ENCODE results near the gene GLS2. TPM values are rescaled to one million over a fixed set of nuclear protein-coding genes. Genes with fewer than 3 reads are reported as not detected.
"Not testable (repeated sequence)": the region's sequence is repeated elsewhere in the genome, so short reads cannot be mapped to it uniquely, and the experiment has no call there.

Gene GLS2
- total and polyA plus RNA-seq, 4 donors = 3.1 to 10.8 (median 10.0) TPM

DNA sequence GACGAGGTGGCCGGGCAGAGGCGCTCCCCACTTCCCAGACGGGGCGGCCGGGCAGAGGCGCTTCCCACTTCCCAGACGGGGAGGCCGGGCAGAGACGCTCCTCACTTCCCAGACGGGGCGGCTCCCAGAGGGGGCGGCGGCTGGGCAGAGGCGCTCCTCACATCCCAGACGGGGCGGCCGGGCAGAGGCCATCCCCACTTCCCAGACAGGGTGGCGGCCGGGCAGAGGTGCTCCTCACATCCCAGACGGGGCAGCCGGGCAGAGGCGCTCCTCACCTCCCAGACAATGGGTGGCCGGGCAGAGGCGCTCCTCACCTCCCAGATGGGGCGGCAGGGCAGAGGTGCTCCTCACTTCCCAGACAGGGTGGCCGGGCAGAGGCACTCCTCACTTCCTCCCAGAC is 6.5 kb upstream of the GLS2 start:
- H3K27me3 ChIP-seq (ENCODE audit: control insufficient read depth, insufficient read depth, low read length); H3K4me3 ChIP-seq (ENCODE audit: low read depth, low read length); H3K36me3 ChIP-seq (ENCODE audit: control insufficient read depth, insufficient read depth, low read length); DNase-seq (ENCODE audit: low read depth in 4 of 6, low spot score in 6 of 6); H3K9me3 ChIP-seq (ENCODE audit: control insufficient read depth, insufficient read depth, low read length); H3K27ac ChIP-seq (ENCODE audit: low read depth, low read length); H3K4me1 ChIP-seq (ENCODE audit: control insufficient read depth, insufficient read depth, low read length): not testable (repeated sequence)
- WGBS (ENCODE audit: insufficient coverage) = 96% methylated on average over 24 of the region's 27 CpGs

DNA sequence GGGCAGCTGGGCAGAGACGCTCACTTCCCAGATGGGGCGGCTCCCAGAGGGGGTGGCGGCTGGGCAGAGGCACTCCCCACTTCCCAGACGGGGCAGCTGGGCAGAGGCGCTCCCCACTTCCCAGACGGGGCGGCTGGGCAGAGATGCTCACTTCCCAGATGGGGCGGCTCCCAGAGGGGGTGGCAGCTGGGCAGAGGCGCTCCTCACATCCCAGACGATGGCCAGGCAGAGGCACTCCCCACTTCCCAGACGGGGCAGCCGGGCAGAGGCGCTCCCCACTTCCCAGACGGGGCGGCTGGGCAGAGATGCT is 6.1 kb upstream of the GLS2 start:
- not testable (repeated sequence) for H3K27ac ChIP-seq (ENCODE audit: low read depth, low read length); H3K27me3 ChIP-seq (ENCODE audit: control insufficient read depth, insufficient read depth, low read length); H3K4me1 ChIP-seq (ENCODE audit: control insufficient read depth, insufficient read depth, low read length); H3K9me3 ChIP-seq (ENCODE audit: control insufficient read depth, insufficient read depth, low read length); H3K4me3 ChIP-seq (ENCODE audit: low read depth, low read length); H3K36me3 ChIP-seq (ENCODE audit: control insufficient read depth, insufficient read depth, low read length); DNase-seq (ENCODE audit: low read depth in 4 of 6, low spot score in 6 of 6)
- 95% methylated on average over 14 of the region's 15 CpGs for WGBS (ENCODE audit: insufficient coverage)

DNA sequence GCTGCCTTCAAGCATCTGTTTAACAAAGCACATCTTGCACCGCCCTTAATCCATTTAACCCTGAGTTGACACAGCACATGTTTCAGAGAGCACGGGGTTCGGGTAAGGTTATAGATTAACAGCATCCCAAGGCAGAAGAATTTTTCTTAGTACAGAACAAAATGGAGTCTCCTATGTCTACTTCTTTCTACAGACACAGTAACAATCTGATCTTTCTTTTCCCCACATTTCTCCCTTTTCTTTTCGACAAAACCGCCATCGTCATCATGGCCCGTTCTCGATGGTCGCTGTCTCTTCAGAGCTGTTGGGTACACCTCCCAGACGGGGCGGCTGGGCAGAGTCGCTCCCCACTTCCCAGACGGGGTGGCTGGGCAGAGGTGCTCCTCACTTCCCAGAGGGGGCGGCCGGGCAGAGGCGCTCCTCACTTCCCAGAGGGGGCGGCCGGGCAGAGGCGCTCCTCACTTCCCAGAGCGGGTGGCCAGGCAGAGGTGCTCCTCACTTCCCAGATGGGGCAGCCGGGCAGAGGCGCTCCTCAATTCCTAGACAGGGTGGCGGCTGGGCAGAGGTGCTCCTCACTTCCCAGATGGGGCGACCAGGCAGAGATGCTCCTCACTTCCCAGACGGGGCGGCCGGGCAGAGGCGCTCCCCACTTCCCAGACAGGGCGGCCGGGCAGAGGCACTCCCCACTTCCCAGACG is 5.6 kb upstream of the GLS2 start:
- H3K36me3 ChIP-seq (ENCODE audit: control insufficient read depth, insufficient read depth, low read length); H3K4me1 ChIP-seq (ENCODE audit: control insufficient read depth, insufficient read depth, low read length); DNase-seq (ENCODE audit: low read depth in 4 of 6, low spot score in 6 of 6); H3K9me3 ChIP-seq (ENCODE audit: control insufficient read depth, insufficient read depth, low read length); H3K4me3 ChIP-seq (ENCODE audit: low read depth, low read length); H3K27ac ChIP-seq (ENCODE audit: low read depth, low read length): not testable (repeated sequence)
- H3K27me3 ChIP-seq (ENCODE audit: control insufficient read depth, insufficient read depth, low read length) = peaks cover 11% of the 10 kb centered on the region
- WGBS (ENCODE audit: insufficient coverage) = 91% methylated on average over 23 of the region's 31 CpGs

DNA sequence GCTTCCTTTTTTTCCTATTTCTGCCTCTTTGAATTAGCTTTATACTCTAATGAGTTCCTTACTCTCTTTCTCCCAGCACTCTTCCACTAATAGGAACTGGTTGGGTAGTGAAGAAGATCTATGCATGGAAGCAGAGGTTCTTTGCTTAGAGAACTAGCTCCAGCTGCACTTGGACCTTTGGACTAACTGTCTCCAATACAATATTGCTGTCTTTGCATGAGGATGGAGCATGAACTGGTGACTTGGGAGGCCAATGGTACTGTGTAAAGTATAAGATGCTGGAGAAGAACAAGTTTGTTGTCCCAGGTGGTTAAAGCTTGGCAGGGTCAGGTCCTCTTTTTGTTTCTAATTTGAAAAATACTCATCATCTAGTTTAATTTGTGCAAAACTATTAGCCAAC is 2.4 kb upstream of the GLS2 start:
- Histone ChIP-seq H3K4me1 (ENCODE audit: control insufficient read depth, insufficient read depth, low read length) (peaks cover 18% of the 10 kb centered on the region), H3K27me3 (ENCODE audit: control insufficient read depth, insufficient read depth, low read length) (peaks cover 23% of the 10 kb centered on the region), H3K4me3 (ENCODE audit: low read depth, low read length) (no peak overlapping the region), H3K9me3 (ENCODE audit: control insufficient read depth, insufficient read depth, low read length) (no peaks in the 10 kb centered on the region), H3K27ac (ENCODE audit: low read depth, low read length) (no peak overlapping the region), H3K36me3 (ENCODE audit: control insufficient read depth, insufficient read depth, low read length) (no peaks in the 10 kb centered on the region)
- no peak for DNase-seq (ENCODE audit: low read depth in 4 of 6, low spot score in 6 of 6)

DNA sequence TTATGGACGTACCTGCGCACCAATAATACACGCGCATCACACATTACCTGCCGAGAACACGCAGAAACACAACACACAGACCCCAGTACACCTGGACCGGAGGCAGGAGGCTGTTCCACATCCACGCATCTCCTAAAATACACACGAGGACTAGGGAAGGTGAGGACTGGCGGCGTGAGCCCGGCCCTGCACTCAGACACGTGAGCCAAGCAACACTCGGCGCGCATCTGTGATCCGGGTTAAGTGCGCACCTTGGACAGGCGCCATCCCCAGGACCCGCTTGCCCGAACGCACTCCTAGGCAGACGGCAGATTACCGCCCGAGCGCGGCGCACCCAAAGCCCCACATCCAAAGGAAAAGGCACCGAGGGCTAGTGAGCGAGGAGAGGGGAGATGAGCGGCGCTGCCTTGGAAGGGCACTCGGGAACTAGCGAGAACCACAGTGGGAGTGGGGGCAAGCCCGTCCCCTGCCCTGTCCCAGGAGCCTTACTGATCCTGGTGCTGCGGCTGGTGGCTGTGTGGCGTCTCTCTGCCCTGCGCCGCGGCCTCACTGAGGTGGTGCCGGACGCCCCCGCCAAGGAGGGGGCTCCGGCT is 417 bp downstream of the GLS2 start:
- Histone ChIP-seq H3K36me3 (ENCODE audit: control insufficient read depth, insufficient read depth, low read length) (no peaks in the 10 kb centered on the region), H3K27ac (ENCODE audit: low read depth, low read length) (peak overlapping the region; percentile 25), H3K4me1 (ENCODE audit: control insufficient read depth, insufficient read depth, low read length) (peaks cover 18% of the 10 kb centered on the region), H3K9me3 (ENCODE audit: control insufficient read depth, insufficient read depth, low read length) (no peaks in the 10 kb centered on the region), H3K27me3 (ENCODE audit: control insufficient read depth, insufficient read depth, low read length) (peaks cover 23% of the 10 kb centered on the region), H3K4me3 (ENCODE audit: low read depth, low read length) (peak overlapping the region; percentile 53)
- WGBS (ENCODE audit: insufficient coverage) = 5% methylated on average over 44 of the region's 44 CpGs
- peak in 4 of 6 donors; percentile 13 to 79 (median 42) for DNase-seq (ENCODE audit: low read depth in 4 of 6, low spot score in 6 of 6)

DNA sequence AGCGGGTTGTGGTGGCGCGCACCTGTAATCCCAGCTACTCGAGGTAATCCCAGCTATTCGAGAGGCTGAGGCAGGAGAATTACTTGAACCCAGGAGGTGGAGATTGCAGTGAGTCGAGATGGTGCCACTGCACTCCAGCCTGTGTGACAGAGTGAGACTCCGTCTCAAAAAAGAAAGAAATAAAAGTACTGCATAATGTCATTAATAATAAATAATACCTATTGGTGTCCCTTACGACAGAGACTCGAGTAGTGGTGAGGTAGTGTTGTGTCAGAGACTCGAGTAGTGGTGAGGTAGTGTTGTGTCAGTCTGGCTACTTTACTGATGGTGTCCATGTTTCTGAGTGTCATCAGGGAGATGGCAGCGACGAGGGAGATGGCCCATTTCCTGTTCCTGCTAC is 1.3 kb downstream of the GLS2 start:
- Histone ChIP-seq H3K9me3 (ENCODE audit: control insufficient read depth, insufficient read depth, low read length) (no peaks in the 10 kb centered on the region), H3K4me3 (ENCODE audit: low read depth, low read length) (no peak overlapping the region)
- 71% methylated on average over 7 of the region's 12 CpGs for WGBS (ENCODE audit: insufficient coverage)

DNA sequence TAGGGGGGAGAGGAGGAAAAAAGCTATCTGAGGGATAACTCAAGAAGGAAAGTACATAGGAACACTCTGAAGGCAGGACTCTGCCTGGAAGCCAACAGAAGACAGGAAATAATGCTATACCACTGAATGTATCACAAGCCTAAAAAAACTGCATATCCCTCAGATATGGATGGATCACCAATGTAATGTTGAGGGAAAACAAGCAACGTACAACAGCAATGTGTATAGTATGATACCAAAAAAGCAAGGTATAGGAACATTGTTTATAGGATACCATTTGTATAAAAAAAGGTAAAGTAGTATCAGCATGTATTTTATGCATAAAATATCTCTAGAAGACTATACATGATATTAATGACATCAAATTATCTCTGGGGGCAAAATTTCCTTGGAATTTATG is 3.4 kb downstream of the GLS2 start:
- H3K36me3 ChIP-seq (ENCODE audit: control insufficient read depth, insufficient read depth, low read length) = peaks cover 2% of the 10 kb centered on the region
- no peak overlapping the region for H3K4me3 ChIP-seq (ENCODE audit: low read depth, low read length)
- peaks cover 23% of the 10 kb centered on the region for H3K27me3 ChIP-seq (ENCODE audit: control insufficient read depth, insufficient read depth, low read length)
- no peak overlapping the region for H3K27ac ChIP-seq (ENCODE audit: low read depth, low read length)
- H3K4me1 ChIP-seq (ENCODE audit: control insufficient read depth, insufficient read depth, low read length) = peaks cover 18% of the 10 kb centered on the region
- WGBS (ENCODE audit: insufficient coverage) = no CpG with 5 or more reads among the region's 1 CpG
- no peak for DNase-seq (ENCODE audit: low read depth in 4 of 6, low spot score in 6 of 6)
- H3K9me3 ChIP-seq (ENCODE audit: control insufficient read depth, insufficient read depth, low read length) = no peaks in the 10 kb centered on the region

More for the DNA sequence above, 1.3 kb downstream of the GLS2 start:
- peaks cover 23% of the 10 kb centered on the region for H3K27me3 ChIP-seq (ENCODE audit: control insufficient read depth, insufficient read depth, low read length)
- peaks cover 18% of the 10 kb centered on the region for H3K4me1 ChIP-seq (ENCODE audit: control insufficient read depth, insufficient read depth, low read length)
- H3K27ac ChIP-seq (ENCODE audit: low read depth, low read length) = no peak overlapping the region
- no peak for DNase-seq (ENCODE audit: low read depth in 4 of 6, low spot score in 6 of 6)
- H3K36me3 ChIP-seq (ENCODE audit: control insufficient read depth, insufficient read depth, low read length) = no peaks in the 10 kb centered on the region

DNA sequence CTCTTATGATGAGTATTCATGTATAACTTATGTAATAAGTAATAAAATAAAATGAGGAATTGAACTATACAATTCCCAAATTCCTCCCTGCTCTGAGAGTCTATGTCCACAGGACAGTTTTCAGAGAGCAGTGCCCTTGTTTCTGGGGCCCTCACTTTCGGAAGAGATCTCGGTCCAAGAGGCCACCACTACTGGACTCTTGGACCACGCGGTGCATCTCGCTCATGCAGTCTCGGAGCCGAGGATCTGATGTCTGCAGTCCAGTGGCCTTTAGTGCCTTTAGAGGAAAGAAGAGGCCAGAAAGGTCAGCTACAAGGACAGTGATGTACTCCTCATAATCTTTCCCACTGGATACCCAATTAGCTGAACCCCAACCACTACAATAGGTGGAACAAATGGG is 8.3 kb downstream of the GLS2 start:
- Histone ChIP-seq H3K9me3 (ENCODE audit: control insufficient read depth, insufficient read depth, low read length) (no peaks in the 10 kb centered on the region), H3K4me3 (ENCODE audit: low read depth, low read length) (no peak overlapping the region), H3K4me1 (ENCODE audit: control insufficient read depth, insufficient read depth, low read length) (no peaks in the 10 kb centered on the region), H3K27me3 (ENCODE audit: control insufficient read depth, insufficient read depth, low read length) (no peaks in the 10 kb centered on the region), H3K27ac (ENCODE audit: low read depth, low read length) (no peak overlapping the region), H3K36me3 (ENCODE audit: control insufficient read depth, insufficient read depth, low read length) (peaks cover 26% of the 10 kb centered on the region)
- 94% methylated on average over 4 of the region's 7 CpGs for WGBS (ENCODE audit: insufficient coverage)
- no peak for DNase-seq (ENCODE audit: low read depth in 4 of 6, low spot score in 6 of 6)

DNA sequence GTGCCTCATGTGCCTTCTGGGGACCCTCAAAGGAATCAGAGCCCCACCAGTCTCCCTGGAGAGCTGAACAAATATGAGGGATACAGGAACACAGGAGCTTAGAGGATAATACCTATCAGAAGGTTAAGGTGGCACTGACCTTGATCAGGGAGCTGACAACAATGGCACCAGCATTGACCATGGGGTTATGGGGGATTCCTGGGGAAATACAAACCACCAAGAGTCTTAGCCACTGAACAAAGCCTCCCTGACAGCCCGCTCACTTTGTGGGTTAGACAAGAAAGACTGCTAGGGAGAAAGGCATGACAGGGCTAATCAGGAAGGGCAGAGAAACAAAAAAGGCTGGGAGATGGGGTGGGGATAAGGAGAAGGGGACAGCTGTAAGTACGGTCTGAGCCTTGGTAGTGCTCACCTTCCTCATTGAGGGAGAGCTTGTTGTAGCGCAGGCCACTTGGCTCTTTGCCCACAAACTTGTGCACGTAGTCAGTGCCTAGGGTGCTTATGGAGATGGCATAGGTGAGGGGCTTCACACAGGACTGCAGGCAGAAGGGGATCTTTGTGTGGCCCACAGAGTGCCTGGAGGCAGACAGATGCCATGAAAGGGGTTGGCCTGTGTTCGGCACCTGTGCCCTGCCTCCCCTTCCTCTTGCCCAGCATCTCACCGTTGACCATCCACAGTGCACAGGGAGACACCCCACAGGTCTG is 10.3 kb downstream of the GLS2 start:
- WGBS (ENCODE audit: insufficient coverage) = 86% methylated on average over 6 of the region's 6 CpGs
- Histone ChIP-seq H3K4me1 (ENCODE audit: control insufficient read depth, insufficient read depth, low read length) (no peaks in the 10 kb centered on the region), H3K4me3 (ENCODE audit: low read depth, low read length) (no peak overlapping the region), H3K27me3 (ENCODE audit: control insufficient read depth, insufficient read depth, low read length) (no peaks in the 10 kb centered on the region), H3K36me3 (ENCODE audit: control insufficient read depth, insufficient read depth, low read length) (peaks cover 33% of the 10 kb centered on the region), H3K9me3 (ENCODE audit: control insufficient read depth, insufficient read depth, low read length) (no peaks in the 10 kb centered on the region), H3K27ac (ENCODE audit: low read depth, low read length) (no peak overlapping the region)
- DNase-seq (ENCODE audit: low read depth in 4 of 6, low spot score in 6 of 6) = no peak

DNA sequence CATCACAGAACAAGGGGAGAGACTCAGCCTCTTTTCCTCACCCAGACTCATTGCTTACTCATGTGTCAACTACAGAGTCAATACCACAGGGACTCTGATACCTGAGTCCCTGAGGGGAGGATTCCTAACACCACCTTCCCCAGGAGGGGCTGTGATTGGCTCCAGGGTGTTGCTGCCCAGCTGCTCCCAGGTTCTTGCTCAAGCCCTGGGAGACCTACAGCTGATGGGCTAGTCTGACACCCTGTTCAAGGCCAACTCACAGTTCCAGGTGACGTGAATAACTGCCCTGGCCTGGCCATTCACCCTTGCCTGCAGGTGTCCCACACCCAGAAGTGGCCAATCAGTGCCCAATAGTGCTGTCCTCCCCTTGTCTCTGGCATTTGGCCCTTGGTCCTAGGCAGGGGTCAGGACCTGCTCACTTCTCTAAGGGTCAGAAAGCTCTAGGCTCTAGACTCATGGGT is 11.0 kb downstream of the GLS2 start:
- no peak for DNase-seq (ENCODE audit: low read depth in 4 of 6, low spot score in 6 of 6)
- no peaks in the 10 kb centered on the region for H3K9me3 ChIP-seq (ENCODE audit: control insufficient read depth, insufficient read depth, low read length)
- no peak overlapping the region for H3K27ac ChIP-seq (ENCODE audit: low read depth, low read length)
- H3K4me3 ChIP-seq (ENCODE audit: low read depth, low read length) = no peak overlapping the region
- H3K4me1 ChIP-seq (ENCODE audit: control insufficient read depth, insufficient read depth, low read length) = no peaks in the 10 kb centered on the region
- peaks cover 34% of the 10 kb centered on the region for H3K36me3 ChIP-seq (ENCODE audit: control insufficient read depth, insufficient read depth, low read length)
- H3K27me3 ChIP-seq (ENCODE audit: control insufficient read depth, insufficient read depth, low read length) = no peaks in the 10 kb centered on the region
- WGBS (ENCODE audit: insufficient coverage) = 100% methylated on average over 1 of the region's 1 CpG
